Stomach (tissue), 4 donors: ENCODE results near the gene HIPK1.

ENCODE experiments used
- POLR2A ChIP-seq, 4 donors: fragments of 450-650 bp; IDR thresholded peaks; one replicate each; pipeline ENCODE4 v1.6.1; 2016; ENCODE audit warnings: antibody characterized with exemption in 4 of 4, control low read depth in 2 of 4, mild to moderate bottlenecking in 1 of 4, moderate library complexity in 1 of 4
- POLR2AphosphoS5 ChIP-seq, 3 donors: sonication (generic); formaldehyde crosslinking; IDR thresholded peaks; one replicate each; pipeline ENCODE4 v1.6.1; 2016; ENCODE audit warnings: antibody characterized with exemption in 3 of 3
- TF ChIP-seq, protein P1 (sequence below), 7 experiments: fragments of 450-650 bp in 4 of 7; fragments of 200-600 bp in 3 of 7; sonication (generic) in 3 of 7; IDR thresholded peaks; one replicate each; pipeline ENCODE4 v1.5.1; 2016 to 2019; ENCODE audit warnings: antibody characterized with exemption in 7 of 7, control low read depth in 2 of 7, mild to moderate bottlenecking in 1 of 7

DNA sequence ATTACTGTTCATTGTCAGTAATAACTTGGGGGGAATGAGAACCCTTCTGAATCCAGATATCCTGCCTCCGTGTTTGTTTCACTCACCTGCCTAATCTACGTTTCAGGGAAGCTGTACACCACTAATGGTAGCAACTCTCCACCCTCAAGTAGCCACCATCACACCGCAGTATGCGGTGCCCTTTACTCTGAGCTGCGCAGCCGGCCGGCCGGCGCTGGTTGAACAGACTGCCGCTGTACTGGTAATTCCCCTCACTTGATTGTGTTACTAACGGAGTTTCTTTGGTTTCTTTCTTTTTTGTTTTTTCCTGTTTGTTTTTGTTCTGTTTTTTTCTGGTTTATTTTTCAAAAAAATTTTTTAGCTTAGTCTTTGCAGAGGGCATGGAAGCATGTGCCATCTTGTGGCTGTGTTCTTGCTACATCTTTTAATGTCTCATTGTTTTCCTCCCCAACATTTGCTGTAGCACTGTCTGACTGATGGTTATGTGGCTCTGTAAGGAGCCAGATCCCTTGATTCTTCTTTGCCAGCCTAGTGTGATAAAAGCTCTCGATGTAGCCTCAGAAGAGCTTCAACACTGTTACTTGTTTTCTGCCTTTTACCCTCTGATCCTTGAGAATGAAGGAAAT, 34.3 kb downstream of the HIPK1 start:
- TF ChIP-seq, protein P1, sequence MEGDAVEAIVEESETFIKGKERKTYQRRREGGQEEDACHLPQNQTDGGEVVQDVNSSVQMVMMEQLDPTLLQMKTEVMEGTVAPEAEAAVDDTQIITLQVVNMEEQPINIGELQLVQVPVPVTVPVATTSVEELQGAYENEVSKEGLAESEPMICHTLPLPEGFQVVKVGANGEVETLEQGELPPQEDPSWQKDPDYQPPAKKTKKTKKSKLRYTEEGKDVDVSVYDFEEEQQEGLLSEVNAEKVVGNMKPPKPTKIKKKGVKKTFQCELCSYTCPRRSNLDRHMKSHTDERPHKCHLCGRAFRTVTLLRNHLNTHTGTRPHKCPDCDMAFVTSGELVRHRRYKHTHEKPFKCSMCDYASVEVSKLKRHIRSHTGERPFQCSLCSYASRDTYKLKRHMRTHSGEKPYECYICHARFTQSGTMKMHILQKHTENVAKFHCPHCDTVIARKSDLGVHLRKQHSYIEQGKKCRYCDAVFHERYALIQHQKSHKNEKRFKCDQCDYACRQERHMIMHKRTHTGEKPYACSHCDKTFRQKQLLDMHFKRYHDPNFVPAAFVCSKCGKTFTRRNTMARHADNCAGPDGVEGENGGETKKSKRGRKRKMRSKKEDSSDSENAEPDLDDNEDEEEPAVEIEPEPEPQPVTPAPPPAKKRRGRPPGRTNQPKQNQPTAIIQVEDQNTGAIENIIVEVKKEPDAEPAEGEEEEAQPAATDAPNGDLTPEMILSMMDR (IDR thresholded peaks at IDR 0.05) = no peak
- no peak for TF ChIP-seq POLR2AphosphoS5 (IDR thresholded peaks at IDR 0.05)
- no peak for TF ChIP-seq POLR2A (IDR thresholded peaks at IDR 0.05)
